Ishikawa (cell line): ENCODE results near the gene CCL11.

ENCODE experiments used
- CEBPB ChIP-seq: IDR thresholded peaks from 2 replicates; pipeline ENCODE4 v1.6.1; 2012
- EP300 ChIP-seq: IDR thresholded peaks from 2 replicates; pipeline ENCODE4 v1.6.1; 2012; ENCODE audit warnings: borderline replicate concordance
- FOXM1 ChIP-seq: IDR thresholded peaks from 2 replicates; pipeline ENCODE4 v1.6.1; 2012; ENCODE audit warnings: low read depth, borderline replicate concordance
- MAX ChIP-seq: IDR thresholded peaks from 2 replicates; pipeline ENCODE4 v1.6.1; 2012
- RAD21 ChIP-seq: IDR thresholded peaks from 2 replicates; pipeline ENCODE4 v1.6.1; 2012; ENCODE audit warnings: low read depth
- REST ChIP-seq: IDR thresholded peaks from 2 replicates; pipeline ENCODE4 v1.6.1; 2012; ENCODE audit warnings: low read depth, mild to moderate bottlenecking
- TAF1 ChIP-seq: IDR thresholded peaks from 2 replicates; pipeline ENCODE4 v1.6.1; 2012; ENCODE audit warnings: low read depth, mild to moderate bottlenecking
- YY1 ChIP-seq: IDR thresholded peaks from 2 replicates; pipeline ENCODE4 v1.6.1; 2012; ENCODE audit warnings: low read depth
- ZBTB7A ChIP-seq: IDR thresholded peaks from 2 replicates; pipeline ENCODE4 v1.6.1; 2012; ENCODE audit warnings: low read depth

GRCh38 chr17:34301986-34302385 lies 16.4 kb downstream of the CCL11 start:
- no peak for TF ChIP-seq EP300
- TF ChIP-seq REST = no peak
- TF ChIP-seq CEBPB = no peak
- TF ChIP-seq ZBTB7A = no peak
- no peak for TF ChIP-seq YY1
- TF ChIP-seq RAD21 = no peak
- TF ChIP-seq MAX = no peak
- no peak for TF ChIP-seq TAF1
- TF ChIP-seq FOXM1 = no peak
